ENCODE results near the gene EXD1.
"Not testable (repeated sequence)": the region's sequence is repeated elsewhere in the genome, so short reads cannot be mapped to it uniquely, and the experiment has no call there.

EXD1 gene

GRCh38 chr15:41139112-41139511, 91.4 kb downstream of the EXD1 start:
- DNase-seq, result not testable (repeated sequence)

DNA sequence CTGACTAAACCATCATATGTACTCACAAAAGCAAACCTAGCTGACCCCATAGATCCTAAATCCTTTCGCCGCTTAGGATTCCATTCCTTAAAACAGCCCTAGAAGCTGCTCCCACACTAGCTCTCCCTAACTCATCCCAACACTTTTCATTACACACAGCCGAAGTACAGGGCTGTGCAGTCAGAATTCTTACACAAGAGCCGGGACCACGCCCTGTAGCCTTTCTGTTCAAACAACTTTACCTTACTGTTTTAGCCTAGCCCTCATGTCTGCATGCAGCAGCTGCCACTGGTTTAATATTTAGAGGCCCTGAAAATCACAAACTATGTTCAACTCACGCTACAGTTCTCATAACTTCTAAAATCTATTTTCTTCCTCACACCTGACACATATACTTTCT, 95.0 kb downstream of the EXD1 start:
- not testable (repeated sequence) for DNase-seq

- DNase-seq, result no peak
Measured at GRCh38 chr15:41133454-41133853, 97.1 kb downstream of the EXD1 start.
